ENCODE results near the gene CLSTN2.

Gene CLSTN2

GRCh38 chr3:140019946-140020345, 85.0 kb downstream of the CLSTN2 start:
- no peak overlapping the region for H3K4me3 Mint-ChIP-seq
- no peaks in the 10 kb centered on the region for H3K36me3 Mint-ChIP-seq (ENCODE audit: low read depth)
- H3K27me3 Mint-ChIP-seq (ENCODE audit: low read depth): no peaks in the 10 kb centered on the region
- H3K9me3 Mint-ChIP-seq: no peaks in the 10 kb centered on the region
- H3K4me1 Mint-ChIP-seq: peaks cover 44% of the 10 kb centered on the region
- H3K27ac Mint-ChIP-seq: no peak overlapping the region
- TF ChIP-seq, protein P1, sequence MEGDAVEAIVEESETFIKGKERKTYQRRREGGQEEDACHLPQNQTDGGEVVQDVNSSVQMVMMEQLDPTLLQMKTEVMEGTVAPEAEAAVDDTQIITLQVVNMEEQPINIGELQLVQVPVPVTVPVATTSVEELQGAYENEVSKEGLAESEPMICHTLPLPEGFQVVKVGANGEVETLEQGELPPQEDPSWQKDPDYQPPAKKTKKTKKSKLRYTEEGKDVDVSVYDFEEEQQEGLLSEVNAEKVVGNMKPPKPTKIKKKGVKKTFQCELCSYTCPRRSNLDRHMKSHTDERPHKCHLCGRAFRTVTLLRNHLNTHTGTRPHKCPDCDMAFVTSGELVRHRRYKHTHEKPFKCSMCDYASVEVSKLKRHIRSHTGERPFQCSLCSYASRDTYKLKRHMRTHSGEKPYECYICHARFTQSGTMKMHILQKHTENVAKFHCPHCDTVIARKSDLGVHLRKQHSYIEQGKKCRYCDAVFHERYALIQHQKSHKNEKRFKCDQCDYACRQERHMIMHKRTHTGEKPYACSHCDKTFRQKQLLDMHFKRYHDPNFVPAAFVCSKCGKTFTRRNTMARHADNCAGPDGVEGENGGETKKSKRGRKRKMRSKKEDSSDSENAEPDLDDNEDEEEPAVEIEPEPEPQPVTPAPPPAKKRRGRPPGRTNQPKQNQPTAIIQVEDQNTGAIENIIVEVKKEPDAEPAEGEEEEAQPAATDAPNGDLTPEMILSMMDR (IDR thresholded peaks at IDR 0.05; ENCODE audit: unreplicated experiment in 3 of 3): no peak

DNA sequence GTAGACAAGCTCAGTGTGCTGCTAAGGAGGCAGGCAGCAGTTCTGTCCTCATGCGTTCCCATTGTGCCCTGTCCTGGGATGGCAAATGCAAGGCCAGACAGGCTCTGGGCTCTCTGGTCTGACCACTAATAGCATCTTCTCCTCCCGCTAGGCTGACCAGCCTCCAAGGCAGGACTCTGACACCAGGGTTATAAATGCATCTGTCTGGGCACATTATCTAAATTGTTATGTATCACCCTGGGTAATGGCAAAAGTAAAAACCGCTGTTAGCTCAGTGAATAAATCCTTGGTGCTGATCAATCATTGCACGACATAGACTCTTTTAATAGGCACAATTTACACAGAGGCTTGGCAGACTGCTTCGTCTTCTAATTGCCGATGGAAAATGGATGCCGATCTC, 85.6 kb downstream of the CLSTN2 start:
- Mint-ChIP-seq H3K4me1 (peaks cover 49% of the 10 kb centered on the region), H3K4me3 (no peak overlapping the region), H3K27ac (no peak overlapping the region), H3K27me3 (ENCODE audit: low read depth) (no peaks in the 10 kb centered on the region), H3K36me3 (ENCODE audit: low read depth) (no peaks in the 10 kb centered on the region), H3K9me3 (no peaks in the 10 kb centered on the region)
- TF ChIP-seq, protein P1 (IDR thresholded peaks at IDR 0.05; ENCODE audit: unreplicated experiment in 3 of 3): no peak

GRCh38 chr3:140021269-140021668, 86.3 kb downstream of the CLSTN2 start:
- H3K4me1 Mint-ChIP-seq: peaks cover 56% of the 10 kb centered on the region
- H3K27me3 Mint-ChIP-seq (ENCODE audit: low read depth): no peaks in the 10 kb centered on the region
- TF ChIP-seq, protein P1 (IDR thresholded peaks at IDR 0.05; ENCODE audit: unreplicated experiment in 3 of 3): no peak
- no peaks in the 10 kb centered on the region for H3K36me3 Mint-ChIP-seq (ENCODE audit: low read depth)
- no peak overlapping the region for H3K27ac Mint-ChIP-seq
- no peak overlapping the region for H3K4me3 Mint-ChIP-seq
- no peaks in the 10 kb centered on the region for H3K9me3 Mint-ChIP-seq

DNA sequence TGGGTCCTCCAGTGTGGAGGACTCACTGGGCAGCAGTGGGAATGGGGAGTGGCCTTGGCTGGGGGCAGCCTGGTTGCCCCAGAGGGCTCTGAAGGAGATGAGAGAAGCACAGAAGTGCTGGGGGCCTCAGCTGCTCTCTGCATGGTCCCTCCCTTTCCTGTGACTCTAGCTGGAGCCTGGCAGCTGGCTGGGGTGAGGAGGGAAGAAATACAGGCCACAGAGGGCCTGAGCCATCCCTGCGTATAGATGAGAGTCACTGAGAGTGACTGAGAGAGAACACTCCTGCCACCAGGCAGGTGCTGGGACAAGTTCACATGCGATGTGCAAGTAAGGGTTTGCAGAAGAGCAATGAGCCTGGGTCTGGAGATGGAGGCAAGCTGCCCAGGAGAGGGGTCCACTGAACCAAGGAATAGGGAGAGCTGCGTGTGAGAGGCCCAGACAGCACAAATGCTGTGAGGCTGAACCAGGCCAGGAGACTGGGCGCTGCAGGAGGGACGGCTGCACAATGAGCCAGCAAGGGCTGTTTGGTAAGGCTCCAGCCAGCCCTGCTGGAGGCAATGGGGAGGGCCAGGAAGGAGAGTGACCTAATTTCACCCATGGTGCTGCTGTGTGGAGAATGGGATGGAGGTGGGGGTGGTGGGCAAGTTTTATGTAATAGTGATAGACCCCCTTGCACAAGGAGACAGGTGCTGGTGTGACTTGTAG, 87.2 kb downstream of the CLSTN2 start:
- Mint-ChIP-seq H3K4me1 (peaks cover 56% of the 10 kb centered on the region), H3K27me3 (ENCODE audit: low read depth) (no peaks in the 10 kb centered on the region), H3K27ac (peak overlapping the region in 1 of 3 experiments; percentile 49), H3K4me3 (no peak overlapping the region), H3K36me3 (ENCODE audit: low read depth) (no peaks in the 10 kb centered on the region), H3K9me3 (no peaks in the 10 kb centered on the region)
- TF ChIP-seq, protein P1 (IDR thresholded peaks at IDR 0.05; ENCODE audit: unreplicated experiment in 3 of 3): no peak

DNA sequence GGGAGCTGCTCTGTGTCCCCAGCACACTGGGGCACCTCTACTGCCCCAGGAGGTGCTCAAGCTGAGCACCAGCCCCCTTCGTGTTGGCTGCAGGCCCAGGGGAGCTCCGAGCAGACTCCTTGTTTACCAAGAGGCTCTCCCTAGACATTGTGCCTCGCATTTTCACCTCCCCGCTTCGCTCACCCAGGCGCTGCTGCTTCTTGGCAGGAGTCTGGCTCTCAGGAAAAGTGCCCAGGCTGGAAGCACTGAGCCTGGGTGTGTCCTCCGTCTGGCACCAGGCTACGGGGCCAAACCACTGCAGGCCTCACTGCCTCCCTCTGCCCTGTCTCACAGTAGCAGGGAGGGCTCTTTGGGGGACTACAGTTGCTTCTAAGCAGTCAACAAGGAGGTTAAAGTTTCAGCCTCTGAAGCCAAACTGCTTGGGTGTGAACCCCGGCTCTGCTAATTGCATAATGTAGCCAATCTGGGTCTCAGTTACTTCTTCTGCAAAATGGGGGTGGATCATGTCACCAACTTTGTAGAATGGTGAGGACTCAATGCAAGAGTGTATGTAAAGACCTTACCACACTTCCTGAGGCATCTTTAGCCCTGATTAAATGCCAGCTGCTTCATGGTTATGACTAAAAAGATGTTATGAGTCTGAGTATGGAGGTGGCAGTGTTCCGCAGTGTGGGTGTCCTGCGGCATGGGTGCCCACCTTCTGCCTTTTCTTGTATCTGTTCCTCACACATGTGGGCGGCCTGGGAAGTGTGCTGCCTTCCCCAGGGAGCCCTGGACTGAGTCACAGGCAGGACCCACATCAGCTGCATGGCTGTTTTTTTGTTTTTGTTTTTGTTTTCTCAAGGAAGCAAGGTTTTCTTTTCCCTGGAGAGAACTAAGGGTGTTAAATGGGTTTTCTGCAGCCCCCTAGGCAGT, 88.9 kb downstream of the CLSTN2 start:
- peaks cover 8% of the 10 kb centered on the region for H3K27me3 Mint-ChIP-seq (ENCODE audit: low read depth)

More for the DNA sequence above, 88.9 kb downstream of the CLSTN2 start:
- Mint-ChIP-seq H3K27ac (peak overlapping the region in 1 of 3 experiments; percentile 73), H3K36me3 (ENCODE audit: low read depth) (no peaks in the 10 kb centered on the region), H3K4me3 (peak overlapping the region in 1 of 3 experiments; percentile 28), H3K4me1 (peaks cover 49% of the 10 kb centered on the region), H3K9me3 (no peaks in the 10 kb centered on the region)
- TF ChIP-seq, protein P1 (IDR thresholded peaks at IDR 0.05; ENCODE audit: unreplicated experiment in 3 of 3): no peak
